A549 (cell line): Measurements from ENCODE around the gene TNFRSF19. TPM values are rescaled to one million over a fixed set of nuclear protein-coding genes. Genes with fewer than 3 reads are reported as not detected.

Source experiments
- ATAC-seq, 2 experiments: fragments of 200-7000 bp in 1 of 2; fragments of >200 bp in 1 of 2; cut with Nextera tagmentation in 1 of 2; cut with Tn5 transposase in 1 of 2; 3 replicates each; pipeline versions ENCODE4 v1.8.0 to v1.9.1; 2018 to 2020; ENCODE audit warnings: mild to moderate bottlenecking in 1 of 2, moderate library complexity in 1 of 2
- CTCF ChIA-PET: fragments of 300-600 bp; sonication (Branson Sonifier 250); formaldehyde crosslinking; extraction: SDS; loops from one replicate; lab custom pipeline; 2021; ENCODE audit warnings: antibody characterized with exemption, inconsistent platforms; lab: Yijun Ruan, JAX
- POLR2A ChIA-PET: fragments of 350-600 bp; formaldehyde crosslinking; extraction: SDS; loops from one replicate; lab custom pipeline; 2021; ENCODE audit warnings: antibody characterized with exemption, inconsistent platforms; lab: Yijun Ruan, JAX
- DNase-seq, 2 experiments: peaks; one replicate each; pipeline versions ENCODE4 v3.0.0 to v3.0.0-alpha.2; 2011 to 2016; ENCODE audit warnings: low read depth in 1 of 2, low spot score in 1 of 2
- FAIRE-seq: peaks from 2 replicates; lab custom pipeline; 2011; peaks lifted over from hg19 to GRCh38; lab: Jason Lieb, UNC
- H3K27ac ChIP-seq, 2 experiments: fragments of >200 bp; sonication (Bioruptor Twin); formaldehyde crosslinking; 3 replicates each; pipeline ENCODE4 v1.5.1; 2016 to 2017
- H3K4me1 ChIP-seq: fragments of >200 bp; sonication (Bioruptor Twin); formaldehyde crosslinking; 3 replicates; pipeline ENCODE4 v1.6.1; 2016
- H3K4me2 ChIP-seq: fragments of >200 bp; sonication (Bioruptor Twin); formaldehyde crosslinking; 3 replicates; pipeline ENCODE4 v1.6.1; 2016
- H3K4me3 ChIP-seq: fragments of >200 bp; sonication (Bioruptor Twin); formaldehyde crosslinking; 3 replicates; pipeline ENCODE4 v1.5.1; 2016
- H3K9me3 ChIP-seq: fragments of >200 bp; sonication (Bioruptor Twin); formaldehyde crosslinking; 3 replicates; pipeline ENCODE4 v1.6.1; 2016
- BHLHE40 ChIP-seq: IDR thresholded peaks from 2 replicates; pipeline ENCODE4 v1.6.1; 2012; ENCODE audit warnings: low read depth, low read length, inconsistent platforms
- CBX2 ChIP-seq: fragments of 200-600 bp; sonication (generic); IDR thresholded peaks from 2 replicates; pipeline ENCODE4 v1.6.1; 2016; ENCODE audit warnings: low read depth, mild to moderate bottlenecking, borderline replicate concordance
- CHD2 ChIP-seq: fragments of 150-350 bp; IDR thresholded peaks from 2 replicates; pipeline ENCODE4 v1.6.1; 2014; ENCODE audit warnings: low read length; ENCODE audit not compliant: partially characterized antibody
- E2F6 ChIP-seq: IDR thresholded peaks from 2 replicates; pipeline ENCODE4 v1.6.1; 2012; ENCODE audit warnings: low read depth, borderline replicate concordance
- EHF ChIP-seq: fragments of 250-450 bp; sonication (Bioruptor Pico); IDR thresholded peaks from 2 replicates; pipeline ENCODE4 v1.5.0; 2020; ENCODE audit warnings: mild to moderate bottlenecking
- EP300 ChIP-seq, 2 experiments: fragments of >200 bp; sonication (Bioruptor Twin); formaldehyde crosslinking; IDR thresholded peaks; 2 replicates in 1 of 2; 3 replicates in 1 of 2; pipeline ENCODE4 v1.6.1; 2016 to 2017
- FOXS1 ChIP-seq: fragments of 250-450 bp; sonication (Bioruptor Pico); IDR thresholded peaks from 2 replicates; pipeline ENCODE4 v1.5.0; 2020; ENCODE audit warnings: mild to moderate bottlenecking, moderate library complexity
- HDAC2 ChIP-seq: fragments of 200-600 bp; sonication (generic); IDR thresholded peaks from 2 replicates; pipeline ENCODE4 v1.6.1; 2016
- HEYL ChIP-seq: fragments of 250-450 bp; sonication (Bioruptor Pico); IDR thresholded peaks from 2 replicates; pipeline ENCODE4 v1.8.0; 2021; ENCODE audit warnings: mild to moderate bottlenecking, moderate library complexity
- HOXB13 ChIP-seq: fragments of 250-450 bp; sonication (Bioruptor Pico); IDR thresholded peaks from 2 replicates; pipeline ENCODE4 v1.5.0; 2020; ENCODE audit warnings: low read depth, mild to moderate bottlenecking, moderate library complexity
- HOXB5 ChIP-seq: fragments of 250-450 bp; sonication (Bioruptor Pico); IDR thresholded peaks from 2 replicates; pipeline ENCODE4 v1.5.0; 2020; ENCODE audit warnings: mild to moderate bottlenecking, moderate library complexity
- JUN ChIP-seq, 2 experiments: fragments of >200 bp; sonication (Bioruptor Twin); formaldehyde crosslinking; IDR thresholded peaks; 2 replicates in 1 of 2; 3 replicates in 1 of 2; pipeline ENCODE4 v1.6.1; 2016 to 2017
- KDM1A ChIP-seq: fragments of 200-600 bp; sonication (generic); IDR thresholded peaks from 2 replicates; pipeline ENCODE4 v1.6.1; 2016; ENCODE audit warnings: low read depth, mild to moderate bottlenecking
- MAFK ChIP-seq: fragments of 450-650 bp; IDR thresholded peaks from 2 replicates; pipeline ENCODE4 v1.6.1; 2014; ENCODE audit not compliant: partially characterized antibody
- MAX ChIP-seq: IDR thresholded peaks from 2 replicates; pipeline ENCODE4 v1.6.1; 2012
- NPAS2 ChIP-seq: fragments of 250-450 bp; sonication (Bioruptor Pico); IDR thresholded peaks from 2 replicates; pipeline ENCODE4 v1.8.0; 2022; ENCODE audit warnings: mild to moderate bottlenecking, moderate library complexity, borderline replicate concordance
- NR3C1 ChIP-seq: fragments of >200 bp; sonication (Bioruptor Twin); formaldehyde crosslinking; IDR thresholded peaks from 3 replicates; pipeline ENCODE4 v1.6.1; 2017
- POLR2AphosphoS2 ChIP-seq: conservative IDR thresholded peaks from 2 replicates; pipeline ENCODE4 v1.6.1; 2012; ENCODE audit warnings: low read length, improper control_type of control experiment, inconsistent platforms
- RAD21 ChIP-seq, 2 experiments: fragments of >200 bp in 1 of 2; sonication (Bioruptor Twin) in 1 of 2; formaldehyde crosslinking in 1 of 2; IDR thresholded peaks in 1 of 2; conservative IDR thresholded peaks in 1 of 2; 2 replicates in 1 of 2; 3 replicates in 1 of 2; pipeline ENCODE4 v1.6.1; 2012 to 2018; ENCODE audit warnings: inconsistent platforms in 1 of 2
- RARB ChIP-seq: fragments of 250-450 bp; sonication (Bioruptor Pico); IDR thresholded peaks from 2 replicates; pipeline ENCODE4 v1.8.0; 2021; ENCODE audit warnings: mild to moderate bottlenecking, moderate library complexity
- RCOR1 ChIP-seq: fragments of 150-350 bp; IDR thresholded peaks from 2 replicates; pipeline ENCODE4 v1.6.1; 2014; ENCODE audit warnings: antibody characterized with exemption, low read length, low read depth
- REST ChIP-seq: fragments of 200-600 bp; sonication (generic); IDR thresholded peaks from 2 replicates; pipeline ENCODE4 v1.6.1; 2016; ENCODE audit warnings: antibody characterized with exemption, mild to moderate bottlenecking, moderate library complexity
- SMC3 ChIP-seq: fragments of >200 bp; sonication (Bioruptor Twin); formaldehyde crosslinking; IDR thresholded peaks from 3 replicates; pipeline ENCODE4 v1.6.1; 2018; ENCODE audit warnings: inconsistent platforms
- SREBF2 ChIP-seq: fragments of 450-650 bp; IDR thresholded peaks from 2 replicates; pipeline ENCODE4 v1.6.1; 2014; ENCODE audit warnings: mild to moderate bottlenecking, moderate library complexity
- TP53 ChIP-seq: fragments of 250-450 bp; sonication (Bioruptor Pico); IDR thresholded peaks from 2 replicates; pipeline ENCODE4 v1.5.0; 2021; ENCODE audit warnings: mild to moderate bottlenecking, moderate library complexity
- ZC3H11A ChIP-seq: fragments of 450-650 bp; IDR thresholded peaks from 2 replicates; pipeline ENCODE4 v1.6.1; 2014; ENCODE audit warnings: antibody characterized with exemption, mild to moderate bottlenecking
- ZSCAN20 ChIP-seq: fragments of 250-450 bp; sonication (Bioruptor Pico); IDR thresholded peaks from 2 replicates; pipeline ENCODE4 v1.8.0; 2022; ENCODE audit warnings: mild to moderate bottlenecking, moderate library complexity
- WGBS: methylation state at CpG from one replicate; pipeline ENCODE4 v1.1.6; 2017; ENCODE audit errors: missing lambda C conversion rate; 5-methylcytosine and 5-hydroxymethylcytosine counted together
- polyA plus RNA-seq, 4 experiments: library from polyadenylated mRNA; depleted of rRNA in 3 of 4; stranded (reverse); fragments of >200 nt; fragmentation: RNase III in 1 of 4; extraction: RNeasy Plus Mini Kit Qiagen cat#74134 plus additional on column Dnase treatment in 1 of 4; gene quantifications; 2 replicates in 3 of 4; 3 replicates in 1 of 4; pipeline ENCODE4 v1.2.3, GENCODE V29; 2011 to 2017
- TF ChIP-seq, protein P1 (sequence below): fragments of >200 bp; sonication (Bioruptor Twin); formaldehyde crosslinking; IDR thresholded peaks from 3 replicates; pipeline ENCODE4 v1.6.1; 2016
- TF ChIP-seq, protein P2 (sequence below): fragments of >200 bp; sonication (Bioruptor Twin); formaldehyde crosslinking; IDR thresholded peaks from 2 replicates; pipeline ENCODE4 v1.6.1; 2016

The TNFRSF19 gene
- polyA plus RNA-seq, 2 of the 4 experiments (the other 2 are of a cell fraction): 1.2 to 1.9 TPM

GRCh38 chr13:23620211-23620610 lies 50.0 kb downstream of the TNFRSF19 start:
- no peak for ATAC-seq
- DNase-seq: no peak
- H3K4me1 ChIP-seq: peaks cover 24% of the 10 kb centered on the region
- no peak overlapping the region for H3K4me2 ChIP-seq
- ChIA-PET CTCF (no interaction called here), POLR2A (interaction anchor here (0.8 kb wide), 1 partner anchor 10 kb away, joined by 3 read pairs; no protein-coding TSS in a partner anchor)
- FAIRE-seq: no peak
- WGBS: 59% methylated on average over 5 of the region's 5 CpGs
- no peak for TF ChIP-seq E2F6
- TF ChIP-seq, protein P1, sequence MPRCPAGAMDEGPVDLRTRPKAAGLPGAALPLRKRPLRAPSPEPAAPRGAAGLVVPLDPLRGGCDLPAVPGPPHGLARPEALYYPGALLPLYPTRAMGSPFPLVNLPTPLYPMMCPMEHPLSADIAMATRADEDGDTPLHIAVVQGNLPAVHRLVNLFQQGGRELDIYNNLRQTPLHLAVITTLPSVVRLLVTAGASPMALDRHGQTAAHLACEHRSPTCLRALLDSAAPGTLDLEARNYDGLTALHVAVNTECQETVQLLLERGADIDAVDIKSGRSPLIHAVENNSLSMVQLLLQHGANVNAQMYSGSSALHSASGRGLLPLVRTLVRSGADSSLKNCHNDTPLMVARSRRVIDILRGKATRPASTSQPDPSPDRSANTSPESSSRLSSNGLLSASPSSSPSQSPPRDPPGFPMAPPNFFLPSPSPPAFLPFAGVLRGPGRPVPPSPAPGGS: no peak
- no peak for TF ChIP-seq RARB (CRISPR knock-in tag)
- TF ChIP-seq POLR2AphosphoS2: no peak
- no peak for TF ChIP-seq RAD21 (conservative IDR thresholded peaks at IDR 0.05 in 1 of 2, IDR thresholded peaks at IDR 0.05 in 1 of 2)
- no peak for TF ChIP-seq ZSCAN20 (CRISPR knock-in tag)
- TF ChIP-seq MAFK: no peak
- TF ChIP-seq NPAS2 (CRISPR knock-in tag): no peak
- no peak for TF ChIP-seq HEYL (CRISPR knock-in tag)
- TF ChIP-seq RCOR1: no peak
- TF ChIP-seq BHLHE40: no peak
- TF ChIP-seq HDAC2: no peak
- no peak for TF ChIP-seq SMC3
- TF ChIP-seq, protein P2, sequence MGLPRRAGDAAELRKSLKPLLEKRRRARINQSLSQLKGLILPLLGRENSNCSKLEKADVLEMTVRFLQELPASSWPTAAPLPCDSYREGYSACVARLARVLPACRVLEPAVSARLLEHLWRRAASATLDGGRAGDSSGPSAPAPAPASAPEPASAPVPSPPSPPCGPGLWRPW: no peak
- TF ChIP-seq CBX2: no peak
- no peaks in the 10 kb centered on the region for H3K9me3 ChIP-seq
- no peak overlapping the region for H3K4me3 ChIP-seq
- no peak overlapping the region for H3K27ac ChIP-seq

DNA sequence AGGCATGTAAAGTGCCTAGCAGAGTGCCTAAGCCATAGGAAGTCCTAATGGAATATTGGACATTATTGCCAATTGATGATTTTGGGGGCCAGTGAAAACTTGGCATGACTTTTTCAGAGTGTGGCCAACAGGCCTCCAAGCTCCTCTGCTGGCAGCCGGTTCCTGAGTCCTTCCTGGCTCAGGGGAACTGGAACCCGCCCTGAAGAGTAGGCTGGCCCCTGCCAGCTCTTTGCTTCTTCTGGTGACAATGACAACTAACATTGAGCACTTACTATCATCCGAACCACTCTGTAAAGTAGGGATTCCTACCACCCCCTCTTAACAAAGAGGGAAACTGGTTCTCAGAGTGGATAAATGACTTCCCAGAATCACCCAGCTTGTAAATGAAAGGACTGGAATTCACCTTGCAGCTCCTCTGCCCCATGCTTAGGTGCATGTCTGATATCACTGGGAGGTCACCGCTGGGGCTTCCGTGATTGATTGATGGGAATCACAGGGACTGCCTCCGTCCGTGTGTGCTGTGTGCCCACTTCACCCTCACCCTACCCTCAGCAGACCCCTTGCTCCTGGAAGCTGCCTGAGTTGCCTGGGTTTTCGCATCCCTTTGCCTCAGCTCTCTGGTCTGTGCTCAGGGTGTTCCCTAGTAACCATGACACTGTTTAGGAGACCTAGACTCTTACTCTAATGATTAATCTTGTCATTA lies 50.6 kb downstream of the TNFRSF19 start:
- Histone ChIP-seq H3K9me3 (no peaks in the 10 kb centered on the region), H3K4me1 (peaks cover 24% of the 10 kb centered on the region), H3K27ac (peak overlapping the region; percentile 38 to 68; a peak in 4 of 6 replicates), H3K4me3 (no peak overlapping the region), H3K4me2 (peak overlapping the region; percentile 23; the same call in 1 of the 3 replicates)
- ChIA-PET POLR2A (interaction anchor here (0.8 kb wide), 1 partner anchor 10 kb away, joined by 3 read pairs; no protein-coding TSS in a partner anchor), CTCF (interaction anchor here (1.1 to 1.4 kb wide), 2 partner anchors 43 to 248 kb away, joined by 4 read pairs; no protein-coding TSS in a partner anchor)
- WGBS: 69% methylated on average over 6 of the region's 8 CpGs
- no peak for TF ChIP-seq EHF (CRISPR knock-in tag)
- TF ChIP-seq HOXB13 (CRISPR knock-in tag): no peak
- TF ChIP-seq SREBF2: no peak
- TF ChIP-seq ZC3H11A: no peak
- TF ChIP-seq TP53: no peak
- TF ChIP-seq NR3C1: no peak
- no peak for TF ChIP-seq HDAC2
- TF ChIP-seq HOXB5 (CRISPR knock-in tag): no peak
- no peak for TF ChIP-seq REST
- no peak for TF ChIP-seq MAX
- no peak for TF ChIP-seq EP300 (IDR thresholded peaks at IDR 0.05)
- no peak for TF ChIP-seq KDM1A
- TF ChIP-seq CHD2: no peak
- no peak for TF ChIP-seq JUN (IDR thresholded peaks at IDR 0.05)
- no peak for TF ChIP-seq BHLHE40
- no peak for TF ChIP-seq FOXS1
- no peak for TF ChIP-seq SMC3
- ATAC-seq: peak; percentile 31 to 71
- DNase-seq: no peak
- no peak for FAIRE-seq
